NCI-H2196 (cell line): Measurements from ENCODE around the gene AJUBA.
A peak's percentile ranks its signal among the peaks of the same experiment; 100 is the strongest.
"Not testable (repeated sequence)": the region's sequence is repeated elsewhere in the genome, so short reads cannot be mapped to it uniquely, and the experiment has no call there.

Source experiments
- DNase-seq: peaks from one replicate; lab custom pipeline; 2025; ENCODE audit not compliant: unreplicated experiment; lab: John Stamatoyannopoulos, UW

Gene AJUBA

GRCh38 chr14:22982477-22983245 is at the start of gene AJUBA:
Gene AJUBA, minus strand, starts transcription at chr14:22982551. Its CDS starts 285 bp downstream, at chr14:22982266.
- DNase-seq: peak; percentile 71

GRCh38 chr14:23030936-23031335 is 48.6 kb upstream of the AJUBA start:
- no peak for DNase-seq

DNA sequence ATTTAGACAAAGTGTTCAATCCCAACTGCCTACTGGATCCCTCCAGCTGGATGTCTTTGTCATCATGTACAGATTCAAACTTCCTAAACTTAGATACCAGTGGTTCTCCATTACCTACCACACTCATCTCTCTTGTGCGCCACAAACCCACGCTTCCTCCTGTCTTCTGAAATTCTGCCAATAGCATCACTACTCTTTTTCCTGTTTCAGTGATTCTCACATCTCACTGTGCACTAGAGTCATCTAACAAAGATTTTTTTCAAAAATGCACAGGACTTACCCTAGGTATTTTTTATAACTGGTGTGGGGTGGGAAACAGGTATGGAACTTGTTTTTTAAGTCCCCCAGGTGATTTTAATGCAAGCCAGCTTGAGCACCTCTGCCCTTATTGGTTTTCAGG is 46.4 kb upstream of the AJUBA start:
- DNase-seq: no peak

DNA sequence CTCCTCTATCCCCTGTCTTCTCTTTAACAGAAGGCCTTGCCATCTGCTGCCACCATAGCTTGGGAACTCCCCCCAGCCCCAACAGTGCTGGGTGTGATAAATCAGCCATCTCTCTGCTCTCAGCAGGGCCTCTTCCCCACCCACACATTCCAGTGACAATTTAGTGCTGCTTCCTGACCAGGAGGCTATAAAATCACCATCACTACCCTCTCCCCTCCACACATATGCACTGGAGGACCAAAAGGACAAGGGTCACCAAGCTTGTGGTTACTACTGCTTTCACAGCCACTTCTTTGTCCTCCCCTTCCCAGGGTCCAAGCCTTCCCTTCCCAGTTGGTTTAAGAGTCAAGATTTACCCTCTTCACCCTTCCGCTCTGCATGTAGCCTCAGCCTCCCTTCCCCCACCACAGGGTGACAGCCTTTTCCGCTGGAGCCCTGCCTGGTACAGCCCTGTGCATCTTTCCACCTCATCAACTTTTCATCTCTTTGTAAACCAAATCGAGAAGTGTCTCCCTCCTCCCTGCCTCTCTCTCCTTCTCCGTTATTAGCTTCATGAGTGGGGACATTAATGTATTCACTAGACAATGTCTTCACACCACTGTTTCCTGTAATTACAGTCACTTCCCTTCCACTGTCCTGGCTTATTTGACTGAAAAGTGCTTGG is 42.9 kb upstream of the AJUBA start:
- DNase-seq: no peak

DNA sequence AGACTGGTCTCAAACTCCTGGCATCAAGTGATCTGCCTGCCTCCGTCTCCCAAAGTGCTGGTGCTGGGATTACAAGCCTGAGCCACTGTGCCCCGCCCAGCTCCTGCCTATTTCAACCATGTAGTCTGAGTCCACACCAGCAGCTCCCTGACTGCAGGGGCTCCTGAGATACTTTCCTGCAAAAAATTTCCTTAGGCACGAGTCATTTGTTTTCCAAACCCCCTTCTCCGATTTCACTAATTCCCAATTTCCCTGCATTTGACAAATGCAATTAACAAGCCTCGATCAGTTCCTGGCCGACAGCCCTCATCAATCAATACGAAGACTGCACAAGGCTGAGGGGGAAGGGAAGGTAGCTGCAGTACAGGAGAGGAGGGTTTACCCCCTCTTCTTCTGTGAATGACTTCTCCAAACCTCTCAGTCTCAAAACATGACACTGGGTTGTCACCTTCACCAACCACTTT is 42.3 kb upstream of the AJUBA start:
- DNase-seq: no peak

DNA sequence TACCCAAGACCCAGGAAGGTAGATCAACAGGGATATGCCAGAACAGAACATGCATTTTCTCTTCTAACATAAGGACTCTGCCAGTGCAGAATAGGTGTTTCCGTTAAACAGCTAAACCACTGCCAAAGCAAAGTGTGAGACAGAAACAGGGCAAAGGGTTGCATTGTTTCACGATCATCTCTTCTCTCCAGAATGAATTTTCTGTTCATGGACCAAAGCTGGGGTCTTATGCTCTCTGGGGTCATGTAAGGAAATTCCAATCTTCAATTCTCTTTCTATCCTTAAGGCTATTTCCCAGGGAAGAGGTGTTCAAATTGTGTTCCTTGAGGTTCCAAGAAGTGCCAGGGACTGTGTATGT is 41.4 kb upstream of the AJUBA start:
- no peak for DNase-seq

- DNase-seq: no peak
Measured at GRCh38 chr14:23023022-23023794, 40.9 kb upstream of the AJUBA start.

- no peak for DNase-seq
Measured at GRCh38 chr14:23021889-23022442, 39.6 kb upstream of the AJUBA start.

DNA sequence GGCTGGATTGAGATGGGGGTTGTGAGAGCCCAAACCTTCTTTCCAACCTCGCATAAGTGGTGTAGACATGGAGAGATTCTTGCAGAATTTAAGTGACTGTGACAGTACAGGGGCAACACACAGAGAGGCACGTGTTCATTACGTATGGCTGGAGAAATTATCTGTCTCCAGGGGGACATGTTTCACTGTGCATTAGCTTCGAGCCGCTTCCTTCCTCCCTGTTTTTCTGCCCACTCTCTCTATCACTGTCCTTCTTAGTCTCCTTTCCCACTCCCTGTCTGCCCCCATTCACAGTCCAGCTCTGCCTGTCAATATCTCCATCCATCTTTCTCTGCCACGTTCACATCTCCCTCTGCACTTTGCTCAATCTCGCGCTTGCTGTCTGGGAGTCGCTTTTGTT is 39.1 kb upstream of the AJUBA start:
- no peak for DNase-seq

DNA sequence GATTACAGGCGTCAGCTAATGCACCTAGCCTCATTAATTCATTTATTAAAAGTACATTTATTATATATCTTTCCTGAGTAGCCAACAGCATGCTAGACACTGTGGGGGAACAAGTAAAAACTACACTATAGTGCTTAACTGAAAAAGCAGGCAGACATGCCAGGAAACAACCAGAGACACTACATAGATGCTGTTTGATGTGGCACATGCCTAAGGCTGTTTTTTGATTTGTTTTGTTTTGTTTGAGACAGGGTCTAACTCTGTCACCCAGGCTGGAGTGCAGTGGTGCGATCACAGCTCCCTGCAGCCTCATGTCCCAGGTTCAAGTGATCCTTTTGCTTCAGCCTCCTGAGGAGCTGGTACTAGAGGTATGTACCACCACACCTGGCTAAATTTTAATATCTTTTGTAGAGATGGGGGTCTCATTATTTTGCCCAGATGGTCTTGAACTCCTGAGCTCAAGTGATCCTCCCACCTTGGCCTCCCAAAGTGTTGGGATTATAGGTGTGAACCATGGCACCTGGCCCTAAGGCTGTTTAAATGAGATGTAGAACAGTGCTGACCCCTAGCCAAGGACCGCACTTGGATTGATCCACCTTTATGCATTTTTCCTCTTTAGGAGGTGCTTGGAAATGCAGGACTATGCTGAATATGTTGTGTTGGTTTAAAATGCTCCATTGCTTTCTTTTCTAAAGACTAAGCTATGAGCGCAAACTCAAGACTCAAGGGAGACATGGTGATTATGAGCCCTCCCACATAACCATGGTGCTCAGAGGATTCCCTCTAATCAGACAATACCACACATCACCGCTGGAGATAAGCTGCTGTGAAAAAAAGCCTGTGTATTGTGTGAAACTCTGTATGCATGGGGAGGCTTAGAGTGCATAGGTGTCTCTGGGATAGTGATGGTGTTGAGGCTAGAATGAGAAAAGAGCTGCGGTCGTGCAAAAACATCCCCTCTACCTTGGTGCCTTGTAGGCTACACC is 38.1 kb upstream of the AJUBA start:
- no peak for DNase-seq

DNA sequence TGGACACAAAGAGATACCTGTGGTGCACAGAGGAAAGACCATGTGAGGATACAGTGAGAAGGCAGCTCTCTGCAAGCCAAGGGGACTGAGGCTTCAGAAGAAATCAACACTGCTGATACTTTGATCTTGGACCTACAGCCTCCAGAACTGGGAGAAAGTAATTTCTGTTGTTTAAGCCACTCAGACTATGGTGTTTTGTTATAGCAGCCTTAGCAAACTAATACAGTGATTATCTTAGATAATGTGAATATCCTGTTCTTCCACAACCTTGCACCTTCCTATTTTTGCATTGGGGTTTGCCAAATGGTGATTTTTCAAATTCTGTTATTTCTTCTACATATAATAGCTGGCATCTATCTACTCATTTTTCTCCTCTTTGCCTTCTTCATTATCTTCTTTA is 35.8 kb upstream of the AJUBA start:
- no peak for DNase-seq

GRCh38 chr14:23017091-23017490 is 34.7 kb upstream of the AJUBA start:
- no peak for DNase-seq

DNA sequence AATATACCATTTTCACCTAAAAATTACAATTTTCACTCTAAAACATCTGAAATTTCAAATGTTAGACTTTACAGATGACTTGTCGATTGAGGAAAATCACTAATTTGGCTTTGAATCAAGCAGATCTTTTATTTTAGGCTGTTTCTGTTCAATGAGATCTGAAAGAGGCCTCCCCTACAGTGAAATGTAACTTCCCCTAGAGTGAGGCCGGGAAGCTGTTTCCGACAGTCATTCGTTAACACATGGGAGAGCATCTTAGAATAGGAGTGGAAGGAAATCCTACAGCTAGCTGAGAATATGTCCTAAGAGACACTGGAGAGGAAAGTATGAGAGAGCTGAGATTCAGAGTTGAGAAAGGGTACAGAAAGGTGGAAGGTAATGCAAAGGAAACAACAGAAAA is 33.3 kb upstream of the AJUBA start:
- DNase-seq: no peak

DNA sequence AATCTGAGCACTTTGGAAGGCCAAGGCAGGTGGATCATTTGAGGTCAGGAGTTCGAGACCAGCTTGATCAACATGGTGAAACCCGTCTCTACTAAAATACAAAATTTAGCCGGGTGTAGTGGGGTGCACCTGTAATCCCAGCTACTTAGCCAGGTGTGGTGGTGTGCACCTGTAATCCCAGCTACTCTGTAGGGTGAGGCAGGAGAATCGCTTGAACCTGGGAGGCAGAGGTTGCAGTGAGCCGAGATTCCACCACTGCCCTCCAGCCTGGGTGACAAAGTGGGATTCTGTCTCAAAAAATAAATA is 31.4 kb upstream of the AJUBA start:
- DNase-seq: not testable (repeated sequence)

GRCh38 chr14:23013054-23013748 is 30.9 kb upstream of the AJUBA start:
- no peak for DNase-seq

- DNase-seq: peak; percentile 83
Measured at GRCh38 chr14:23009939-23010726, 27.8 kb upstream of the AJUBA start, which contains the start of gene C14orf93. Gene C14orf93, minus strand, starts transcription at chr14:23010143. Its CDS starts 11,120 bp downstream, at chr14:22999023.

DNA sequence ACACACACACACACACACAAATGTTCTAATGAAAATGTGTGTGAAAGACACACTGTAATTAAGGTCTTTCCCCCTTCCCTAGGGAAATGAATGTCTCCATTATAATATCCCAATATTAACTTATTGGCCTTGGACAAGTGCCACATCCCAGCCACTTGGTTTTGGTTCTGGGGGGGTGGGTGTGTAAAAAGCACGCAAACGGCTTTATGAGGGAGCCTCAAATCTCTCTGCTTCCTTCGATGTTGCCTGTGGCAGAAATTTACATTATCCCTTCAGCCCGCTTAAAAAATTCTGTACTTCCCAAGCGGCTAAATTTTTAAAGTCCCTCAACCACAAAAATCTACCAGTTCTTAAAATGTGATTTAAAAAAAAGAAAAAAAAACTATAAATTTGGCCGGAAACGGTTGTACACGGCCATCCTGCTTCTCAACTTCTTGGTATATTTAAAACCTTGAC is 27.2 kb upstream of the AJUBA start:
- no peak for DNase-seq

GRCh38 chr14:23008831-23009230 is 26.5 kb upstream of the AJUBA start:
- DNase-seq: peak; percentile 53
